T follicular helper cell (primary cell): Measurements from ENCODE around the gene ADTRP.

Experiments
- DNase-seq: peaks from one replicate; pipeline ENCODE4 v3.0.0-alpha.2; 2020; ENCODE audit warnings: low read depth
- total RNA-seq, 2 experiments: gene quantifications; one replicate each; lab custom pipeline; 2026; lab: John Stamatoyannopoulos, UW

ADTRP gene
- total RNA-seq: 27.5 to 51.6 reads per million in 2 experiments

- no peak for DNase-seq
These were observed at the start of gene ADTRP for GRCh38 chr6:11778648-11779328. Gene ADTRP, minus strand, starts transcription at chr6:11778803. Its CDS starts 44 bp downstream, at chr6:11778759.

- no peak for DNase-seq
These were observed 48.2 kb upstream of the ADTRP start for GRCh38 chr6:11826779-11827178.

- DNase-seq: no peak
These were observed 46.4 kb upstream of the ADTRP start for GRCh38 chr6:11824986-11825385.

- no peak for DNase-seq
These were observed 43.7 kb upstream of the ADTRP start for GRCh38 chr6:11822346-11822745.

GRCh38 chr6:11821781-11822180 lies 43.2 kb upstream of the ADTRP start:
- DNase-seq: no peak

GRCh38 chr6:11820821-11821220 lies 42.2 kb upstream of the ADTRP start:
- no peak for DNase-seq

GRCh38 chr6:11819486-11819885 lies 40.9 kb upstream of the ADTRP start:
- DNase-seq: no peak

- no peak for DNase-seq
These were observed 36.6 kb upstream of the ADTRP start for GRCh38 chr6:11815231-11815630.

- no peak for DNase-seq
These were observed 36.2 kb upstream of the ADTRP start for GRCh38 chr6:11814819-11815218.

GRCh38 chr6:11814106-11814505 lies 35.5 kb upstream of the ADTRP start:
- DNase-seq: no peak

- no peak for DNase-seq
These were observed 35.0 kb upstream of the ADTRP start for GRCh38 chr6:11813606-11814005.

- no peak for DNase-seq
These were observed 34.3 kb upstream of the ADTRP start for GRCh38 chr6:11812951-11813350.

- no peak for DNase-seq
These were observed 33.8 kb upstream of the ADTRP start for GRCh38 chr6:11812439-11812838.

- no peak for DNase-seq
These were observed 33.2 kb upstream of the ADTRP start for GRCh38 chr6:11811644-11812264.

GRCh38 chr6:11810854-11811643 lies 32.4 kb upstream of the ADTRP start:
- DNase-seq: no peak

GRCh38 chr6:11810039-11810541 lies 31.5 kb upstream of the ADTRP start:
- DNase-seq: no peak

GRCh38 chr6:11808054-11808453 lies 29.5 kb upstream of the ADTRP start:
- DNase-seq: no peak

GRCh38 chr6:11806561-11807317 lies 28.1 kb upstream of the ADTRP start:
- no peak for DNase-seq

GRCh38 chr6:11805259-11806053 lies 26.9 kb upstream of the ADTRP start:
- no peak for DNase-seq

GRCh38 chr6:11804701-11805100 lies 26.1 kb upstream of the ADTRP start:
- no peak for DNase-seq

- no peak for DNase-seq
These were observed 25.5 kb upstream of the ADTRP start for GRCh38 chr6:11804135-11804534.
